ENCODE results near the gene SMYD4.
A peak's percentile ranks its signal among the peaks of the same experiment; 100 is the strongest.
"Not testable (repeated sequence)": the region's sequence is repeated elsewhere in the genome, so short reads cannot be mapped to it uniquely, and the experiment has no call there.

Gene SMYD4

DNA sequence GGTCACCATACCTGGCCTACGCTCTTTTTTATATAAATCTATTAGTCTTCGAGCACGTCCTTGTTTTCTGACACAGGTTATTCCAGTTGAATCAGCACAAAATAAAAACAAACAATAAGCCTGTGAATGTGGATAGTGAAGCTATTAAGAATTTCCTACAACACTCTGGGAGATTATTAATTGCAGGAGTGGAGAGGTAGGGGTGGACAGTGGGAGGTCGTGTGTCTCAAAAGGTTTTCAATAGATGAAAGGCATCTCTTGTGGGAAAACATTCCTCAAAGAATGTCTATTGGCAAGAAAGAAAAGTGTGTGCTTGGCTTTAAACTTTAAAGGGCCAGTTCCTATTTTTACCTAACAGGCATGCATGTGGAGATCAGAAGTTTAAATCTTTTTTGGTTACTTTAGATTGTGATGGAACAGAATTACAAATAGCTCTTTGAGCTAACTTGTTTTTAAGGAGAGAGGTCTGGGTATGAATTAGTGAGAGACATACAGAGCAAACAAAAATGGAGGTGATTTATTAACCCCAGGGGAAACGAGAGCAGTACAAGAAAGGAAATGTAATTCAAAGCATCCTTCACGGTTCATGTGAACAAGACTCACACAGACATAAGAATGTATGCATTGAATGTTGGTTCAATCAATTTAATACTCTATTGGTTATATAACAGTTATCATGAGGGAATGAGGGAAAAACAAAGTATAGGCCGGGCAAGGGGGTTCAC is 9.0 kb downstream of the SMYD4 start:
- DNase-seq (ENCODE audit: low spot score): no peak

DNA sequence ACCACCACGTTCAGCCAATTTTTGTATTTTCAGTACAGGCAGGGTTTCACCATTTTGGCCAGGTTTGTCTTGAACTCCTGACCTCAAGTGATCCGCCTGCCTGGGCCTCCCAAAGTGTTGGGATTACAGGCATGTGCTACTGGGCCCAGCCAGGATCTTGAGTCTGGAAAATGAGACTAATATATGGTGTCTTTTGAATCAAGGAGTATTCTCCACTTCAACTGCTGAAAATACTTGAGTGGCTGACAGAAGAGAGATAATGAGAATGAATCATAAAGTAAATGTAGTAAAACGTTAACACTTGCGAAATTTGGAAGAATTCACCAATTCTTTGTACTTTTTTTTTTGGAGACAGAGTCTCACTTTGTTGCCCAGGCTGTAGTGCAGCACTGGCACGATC is 16.6 kb downstream of the SMYD4 start:
- no peak for DNase-seq (ENCODE audit: low spot score)

DNA sequence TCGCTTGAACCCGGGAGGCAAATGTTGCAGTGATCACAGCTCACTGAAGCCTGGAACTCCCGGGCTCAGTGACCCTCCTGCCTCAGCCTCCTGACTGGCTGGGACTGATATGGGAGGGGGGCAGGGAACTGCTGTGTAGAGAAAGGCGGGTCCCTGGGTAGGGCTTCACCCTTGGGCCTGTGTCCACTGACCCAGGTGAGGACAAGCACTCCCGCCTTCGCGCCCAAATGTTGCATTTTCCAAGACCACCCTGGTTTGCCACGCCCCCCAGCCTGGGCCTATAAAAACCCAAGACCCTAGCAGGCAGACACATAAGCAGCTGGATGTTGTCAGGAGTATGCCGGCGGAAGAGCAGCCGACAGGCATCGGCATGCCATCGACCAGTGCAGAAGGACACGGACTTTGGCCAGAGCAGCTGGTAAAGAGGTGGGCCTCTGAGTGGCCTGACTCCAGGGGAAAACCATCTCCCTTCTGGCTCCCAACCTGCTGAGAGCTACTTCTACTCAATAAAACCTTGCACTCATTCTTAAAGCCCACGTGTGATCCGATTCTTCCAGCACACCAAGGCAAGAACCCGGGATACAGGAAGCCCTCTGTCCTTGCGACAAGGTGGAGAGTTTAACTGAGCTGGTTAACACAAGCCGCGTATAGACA is 19.1 kb downstream of the SMYD4 start:
- DNase-seq (ENCODE audit: low spot score): no peak

DNA sequence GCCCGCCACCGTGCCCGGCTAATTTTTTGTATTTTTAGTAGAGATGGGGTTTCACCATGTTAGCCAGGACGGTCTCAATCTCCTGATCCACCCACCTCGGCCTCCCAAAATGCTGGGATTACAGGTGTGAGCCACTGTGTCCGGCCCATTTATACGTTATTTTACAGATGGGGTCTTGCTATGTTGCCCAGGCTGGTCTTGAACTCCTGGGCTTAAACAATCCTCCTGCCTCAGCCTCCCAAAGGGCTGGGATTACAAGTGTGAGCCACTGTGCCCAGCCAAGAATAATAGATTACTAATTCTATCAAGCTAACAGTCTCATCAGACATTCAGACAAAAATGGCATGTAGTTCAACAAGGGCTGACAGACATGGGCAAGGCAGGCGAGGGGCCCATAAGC is 19.9 kb downstream of the SMYD4 start:
- not testable (repeated sequence) for DNase-seq (ENCODE audit: low spot score)

DNA sequence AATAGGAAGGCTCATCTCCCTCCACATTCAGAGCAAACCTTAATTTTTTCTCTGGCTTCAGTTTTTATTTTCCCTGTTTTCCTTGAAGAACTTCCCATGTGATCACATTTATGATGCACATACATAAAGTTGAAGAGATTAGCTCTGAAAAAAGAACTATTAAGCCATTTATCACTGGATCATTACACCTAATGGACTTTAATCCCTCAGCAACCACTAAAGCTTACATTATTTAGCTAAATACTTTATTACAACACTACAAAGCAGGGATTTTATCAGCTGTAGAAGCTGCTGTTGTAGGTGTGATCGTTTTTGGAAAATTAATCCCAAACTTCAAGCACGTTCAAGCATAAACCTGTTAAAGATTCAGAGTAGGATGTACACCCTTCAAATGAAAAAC is 21.1 kb downstream of the SMYD4 start:
- DNase-seq (ENCODE audit: low spot score): no peak

DNA sequence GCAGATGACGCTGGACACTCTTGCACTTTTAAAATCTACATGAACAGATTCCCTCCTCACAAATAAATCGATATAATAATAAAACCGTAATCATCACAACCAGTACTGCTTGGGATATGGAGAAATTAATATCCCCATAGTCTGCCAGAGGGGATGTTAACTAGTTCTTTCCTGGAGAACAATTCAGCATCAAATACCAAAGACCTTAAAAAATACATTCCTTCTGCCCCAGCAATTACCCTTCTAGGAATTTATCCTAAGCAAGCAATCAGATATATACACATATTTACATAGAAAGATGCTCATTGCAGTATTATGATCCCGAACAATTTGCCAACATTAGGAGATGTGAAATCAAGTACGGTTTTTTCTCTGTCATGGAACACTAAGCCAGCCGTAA is 21.8 kb downstream of the SMYD4 start:
- DNase-seq (ENCODE audit: low spot score): no peak

DNA sequence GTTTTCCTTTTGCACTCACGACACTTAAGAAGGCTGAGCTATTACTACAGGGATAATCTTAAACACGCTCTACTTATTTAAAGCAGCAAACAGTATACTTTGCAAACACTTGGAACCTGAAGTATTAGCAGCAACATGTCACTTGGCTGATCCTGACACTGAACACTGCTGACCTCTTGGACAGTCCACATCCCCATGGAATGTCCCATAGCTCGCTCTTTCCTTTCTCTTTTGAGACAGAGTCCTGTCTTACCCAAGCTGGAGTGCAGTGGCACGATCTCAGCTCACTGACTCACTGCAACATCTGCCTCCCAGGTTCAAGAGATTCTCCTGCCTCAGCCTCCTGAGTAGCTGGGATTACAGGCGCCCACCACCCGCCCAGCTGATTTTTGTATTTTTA is 26.4 kb downstream of the SMYD4 start:
- DNase-seq (ENCODE audit: low spot score): no peak

DNA sequence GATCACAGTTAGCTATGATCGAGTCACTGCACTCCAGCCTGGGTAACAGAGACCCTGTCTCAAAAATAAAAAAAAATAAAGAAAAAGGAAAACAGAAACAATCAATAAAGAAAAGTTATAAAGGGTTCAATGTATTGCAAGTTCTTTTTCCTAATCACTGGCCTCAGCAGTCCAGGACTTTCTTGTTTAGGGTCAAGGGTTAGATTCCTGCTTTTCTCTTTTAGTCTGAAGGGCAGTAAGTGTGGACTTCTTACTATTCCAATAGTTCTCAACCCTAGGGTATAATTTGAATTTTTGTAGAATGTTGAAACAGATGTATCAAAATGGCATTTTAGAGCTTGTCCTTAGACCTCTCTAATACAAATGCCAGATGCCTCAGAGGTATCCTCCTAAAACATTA is 27.3 kb downstream of the SMYD4 start:
- DNase-seq (ENCODE audit: low spot score): no peak

DNA sequence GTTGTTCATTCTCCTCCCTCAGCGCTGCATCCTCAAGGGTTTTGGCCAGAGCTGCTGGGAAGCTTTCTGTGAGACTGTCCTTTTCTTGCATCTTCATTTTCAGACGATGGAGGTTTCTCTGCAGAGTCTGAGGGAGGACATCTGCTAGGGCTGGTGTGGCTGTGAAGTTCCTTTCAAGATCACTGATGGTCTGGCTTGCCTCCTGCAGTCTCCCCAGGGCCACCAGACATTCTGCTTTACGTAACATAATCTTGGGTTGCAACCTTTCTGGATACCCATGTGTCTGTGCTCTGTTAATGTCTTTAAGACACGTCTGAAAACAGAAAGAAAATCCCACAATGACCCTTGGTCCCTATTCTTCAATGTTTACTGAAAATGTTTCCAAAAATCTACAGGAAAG is 29.0 kb downstream of the SMYD4 start:
- no peak for DNase-seq (ENCODE audit: low spot score)

DNA sequence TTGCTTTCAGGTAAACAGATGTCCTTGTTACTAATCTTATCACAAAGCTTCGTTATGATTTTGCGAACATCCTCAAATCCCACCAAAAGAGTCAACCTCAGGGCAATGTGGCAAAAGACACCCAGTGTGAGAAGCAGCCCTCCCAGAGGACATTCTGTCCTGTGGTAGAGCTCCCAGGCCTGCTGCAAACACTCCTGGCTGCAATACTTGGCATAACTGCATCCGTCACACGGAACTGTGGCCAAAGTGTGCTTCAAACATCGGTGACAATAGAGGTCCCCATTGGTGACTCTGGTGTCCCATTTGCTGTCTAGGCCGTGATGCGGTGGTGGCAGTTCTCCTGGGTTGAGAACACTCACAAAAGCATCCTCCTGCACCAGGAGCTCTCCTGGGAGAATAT is 29.5 kb downstream of the SMYD4 start:
- no peak for DNase-seq (ENCODE audit: low spot score)

DNA sequence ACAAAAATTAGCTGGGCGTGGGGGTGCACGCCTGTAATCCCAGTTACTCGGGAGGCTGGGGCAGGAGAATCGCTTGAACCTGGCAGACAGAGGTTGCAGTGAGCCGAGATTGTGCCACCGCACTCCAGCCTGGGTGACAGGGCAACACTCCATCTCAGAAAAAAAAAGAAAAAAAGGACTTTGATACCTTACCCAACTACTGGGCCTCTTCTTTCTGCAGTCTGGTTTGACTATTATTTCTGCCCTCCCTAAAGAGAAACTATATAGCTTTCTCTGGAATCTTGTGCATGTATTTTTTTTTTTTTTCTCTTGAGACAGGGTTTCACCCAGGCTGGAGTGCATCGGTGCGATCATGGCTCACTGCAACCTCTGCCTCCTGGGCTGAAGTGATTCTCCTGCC is 31.9 kb downstream of the SMYD4 start:
- not testable (repeated sequence) for DNase-seq (ENCODE audit: low spot score)

DNA sequence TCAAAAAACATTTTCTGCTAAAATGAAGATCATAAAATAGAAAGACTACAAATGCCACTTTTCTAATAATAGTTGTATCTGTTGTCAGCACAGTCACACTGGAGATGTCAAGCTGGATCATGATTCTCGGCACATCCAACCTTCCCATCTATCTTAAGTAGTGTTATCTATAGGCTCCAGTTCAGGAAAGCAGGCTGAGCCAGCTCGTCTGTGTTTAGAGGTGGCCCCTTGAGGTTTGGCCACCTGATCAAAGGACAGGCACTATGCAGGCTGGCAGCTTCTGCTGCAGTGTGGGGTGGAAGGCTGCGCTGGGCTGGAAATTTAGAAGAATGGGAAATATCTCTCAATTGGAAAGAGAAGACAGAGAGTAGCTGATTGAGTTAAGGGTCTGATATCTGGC is 32.4 kb downstream of the SMYD4 start:
- DNase-seq (ENCODE audit: low spot score): no peak

DNA sequence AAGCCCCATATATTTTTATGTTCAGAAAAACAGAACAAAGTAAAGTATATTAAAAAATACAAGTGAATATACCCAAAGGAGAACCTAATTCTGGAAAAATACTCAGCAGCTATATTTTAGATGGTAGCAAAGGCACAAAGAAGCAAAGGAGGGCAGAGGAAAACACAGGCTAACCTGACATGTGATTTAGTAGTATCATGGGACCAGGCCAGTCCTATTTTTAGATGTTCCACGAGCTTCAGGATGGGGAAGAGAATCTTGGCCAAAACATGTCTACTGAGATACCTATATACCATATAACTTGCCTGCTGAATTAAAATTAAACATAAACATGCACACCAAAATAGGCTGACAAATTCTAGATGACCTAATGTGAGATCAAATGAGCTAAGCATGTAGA is 32.9 kb downstream of the SMYD4 start:
- DNase-seq (ENCODE audit: low spot score): no peak

DNA sequence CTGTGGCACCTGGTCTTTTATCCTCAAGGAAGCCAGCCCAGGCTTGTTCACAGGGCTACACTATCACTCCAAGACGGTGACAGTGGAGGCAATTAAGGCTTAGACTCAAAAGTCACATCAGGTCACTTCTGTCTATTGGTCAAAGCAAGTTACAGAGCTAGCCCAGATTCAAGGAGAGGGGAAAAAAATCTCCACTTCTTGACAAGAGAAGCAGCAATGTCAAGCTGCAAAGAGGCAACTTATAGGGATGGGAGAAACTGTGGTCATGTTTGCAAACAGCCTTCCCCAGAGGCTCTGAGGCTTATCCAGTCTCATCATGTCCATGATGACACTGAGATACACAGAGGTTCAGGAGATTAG is 36.3 kb downstream of the SMYD4 start:
- no peak for DNase-seq (ENCODE audit: low spot score)

DNA sequence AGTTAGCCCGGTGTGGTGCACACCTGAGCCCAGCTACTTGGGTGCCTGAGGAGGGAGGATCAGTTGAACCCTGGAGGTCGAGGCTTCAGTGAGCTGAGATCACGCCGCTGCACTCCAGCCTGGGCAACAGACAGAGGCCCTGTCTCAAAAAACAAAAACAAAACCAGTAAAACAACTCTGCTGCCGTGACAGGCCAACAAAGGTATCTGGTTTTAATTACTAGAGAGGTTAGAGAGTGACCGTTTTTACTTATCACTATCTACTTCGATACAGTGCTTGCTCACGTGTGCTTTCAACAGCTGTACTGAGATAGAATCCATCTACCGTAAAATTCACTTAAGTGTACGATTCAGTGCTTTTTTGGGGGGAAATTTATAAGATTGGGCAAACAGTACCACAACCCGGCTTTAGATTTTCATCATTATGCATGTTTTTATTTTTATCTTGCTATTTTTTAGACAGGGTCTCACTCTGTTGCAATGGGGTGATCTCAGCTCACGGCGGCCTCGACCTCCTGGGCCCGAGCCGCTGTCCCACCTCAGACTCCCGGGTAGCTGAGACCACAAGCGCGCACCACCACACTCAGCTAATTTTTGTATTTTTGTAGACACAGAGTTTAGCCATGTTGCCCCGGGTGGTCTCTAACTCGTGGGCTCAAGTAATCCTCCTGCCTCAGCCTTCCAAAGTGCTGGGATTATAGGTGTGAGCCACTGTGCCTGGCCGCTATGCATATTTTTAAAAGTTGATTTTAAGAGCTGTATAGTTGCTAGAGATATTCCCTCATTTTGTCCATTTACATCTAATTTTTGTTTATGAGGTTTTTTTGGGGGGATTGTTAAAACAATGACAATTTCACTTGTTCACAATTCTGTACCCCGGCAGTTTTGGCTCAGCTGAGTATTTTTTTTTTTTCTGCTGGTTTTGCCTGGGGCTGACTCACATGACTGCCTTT is 36.9 kb downstream of the SMYD4 start:
- DNase-seq (ENCODE audit: low spot score): no peak

DNA sequence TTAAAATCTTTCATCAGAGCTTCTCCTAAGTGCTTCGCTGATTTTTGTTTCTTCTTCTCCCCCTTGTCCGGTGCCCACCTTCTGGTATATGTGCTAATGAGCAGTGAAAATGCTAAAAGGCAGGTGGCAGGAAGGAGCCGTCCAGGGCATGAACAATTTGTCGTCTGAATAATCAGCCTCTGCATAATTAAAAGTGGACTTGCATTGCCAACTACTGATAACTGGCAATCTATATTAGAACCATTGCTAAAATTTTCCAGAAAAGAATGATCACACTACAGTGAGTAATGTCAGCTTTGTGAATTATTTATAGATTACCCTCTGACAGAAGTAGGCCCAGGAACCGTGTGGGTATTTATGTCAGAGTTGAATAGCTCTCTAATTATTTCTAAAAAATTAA is 39.8 kb downstream of the SMYD4 start:
- DNase-seq (ENCODE audit: low spot score): no peak

DNA sequence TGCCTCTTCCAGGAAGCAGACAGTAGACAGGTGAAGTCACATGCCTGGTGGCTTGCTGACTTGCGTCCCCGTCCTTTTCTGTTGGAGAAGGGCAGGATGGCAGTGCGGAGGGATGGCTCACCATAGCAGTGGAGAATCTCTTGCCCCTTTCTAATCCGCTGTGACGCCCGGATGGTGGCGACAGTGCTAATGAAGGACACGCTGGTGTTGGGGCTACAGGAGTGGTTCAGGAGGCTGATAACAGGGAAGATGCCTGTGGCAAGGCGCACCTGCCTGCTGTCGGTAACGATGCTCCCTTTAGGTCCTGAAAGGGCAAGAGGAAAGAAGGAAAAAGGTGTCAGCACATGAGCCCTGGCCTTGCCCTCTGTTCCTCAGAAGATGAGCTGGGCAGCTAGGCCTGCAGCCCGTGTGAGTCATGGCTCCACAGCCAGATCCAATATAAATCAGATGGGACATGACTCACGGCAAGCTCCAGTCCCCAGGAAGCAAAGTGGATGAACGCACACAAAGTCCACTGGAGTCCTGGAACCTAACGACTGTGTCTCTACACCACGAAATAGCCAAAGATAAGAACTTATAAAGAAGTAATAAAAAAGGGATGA is 42.3 kb downstream of the SMYD4 start:
- DNase-seq (ENCODE audit: low spot score): no peak

DNA sequence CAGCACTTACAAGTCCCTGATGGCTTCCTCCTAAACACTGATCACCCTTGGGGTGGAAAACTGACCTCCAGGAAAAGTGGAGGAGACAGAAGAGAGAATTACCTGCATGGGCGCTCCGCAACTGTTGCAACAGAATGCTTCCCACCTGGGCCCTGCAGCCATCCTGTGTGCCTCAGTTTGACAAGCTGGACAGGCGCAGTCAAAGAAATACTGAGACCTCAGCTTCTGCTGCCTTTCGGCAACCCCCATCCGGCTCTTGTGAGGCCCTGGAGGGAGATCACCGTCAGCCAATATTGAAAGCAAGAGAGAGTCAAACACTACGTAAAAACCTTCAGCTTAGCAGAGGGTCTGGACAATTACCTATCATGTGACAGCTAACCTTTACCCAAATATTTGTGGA is 43.0 kb downstream of the SMYD4 start:
- no peak for DNase-seq (ENCODE audit: low spot score)

DNA sequence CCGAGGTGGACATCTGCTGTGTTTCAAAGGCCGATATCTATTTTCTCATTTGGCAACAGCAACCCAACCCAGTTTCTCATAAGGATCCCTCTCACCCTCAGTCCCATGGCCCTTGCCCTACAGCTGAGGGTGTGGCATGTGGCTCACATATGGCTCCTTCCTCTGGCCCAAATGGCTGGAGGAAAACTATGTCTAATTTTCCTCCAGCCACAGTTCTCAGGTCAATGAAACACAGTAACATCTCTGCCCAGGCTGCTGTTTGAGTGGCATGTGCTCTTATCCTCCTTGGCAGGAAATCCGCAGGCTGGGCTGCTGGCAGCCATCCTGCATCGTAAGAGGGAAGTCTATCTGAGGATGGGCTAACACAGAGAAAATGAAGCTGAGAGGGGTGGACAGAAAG is 43.8 kb downstream of the SMYD4 start:
- no peak for DNase-seq (ENCODE audit: low spot score)

DNA sequence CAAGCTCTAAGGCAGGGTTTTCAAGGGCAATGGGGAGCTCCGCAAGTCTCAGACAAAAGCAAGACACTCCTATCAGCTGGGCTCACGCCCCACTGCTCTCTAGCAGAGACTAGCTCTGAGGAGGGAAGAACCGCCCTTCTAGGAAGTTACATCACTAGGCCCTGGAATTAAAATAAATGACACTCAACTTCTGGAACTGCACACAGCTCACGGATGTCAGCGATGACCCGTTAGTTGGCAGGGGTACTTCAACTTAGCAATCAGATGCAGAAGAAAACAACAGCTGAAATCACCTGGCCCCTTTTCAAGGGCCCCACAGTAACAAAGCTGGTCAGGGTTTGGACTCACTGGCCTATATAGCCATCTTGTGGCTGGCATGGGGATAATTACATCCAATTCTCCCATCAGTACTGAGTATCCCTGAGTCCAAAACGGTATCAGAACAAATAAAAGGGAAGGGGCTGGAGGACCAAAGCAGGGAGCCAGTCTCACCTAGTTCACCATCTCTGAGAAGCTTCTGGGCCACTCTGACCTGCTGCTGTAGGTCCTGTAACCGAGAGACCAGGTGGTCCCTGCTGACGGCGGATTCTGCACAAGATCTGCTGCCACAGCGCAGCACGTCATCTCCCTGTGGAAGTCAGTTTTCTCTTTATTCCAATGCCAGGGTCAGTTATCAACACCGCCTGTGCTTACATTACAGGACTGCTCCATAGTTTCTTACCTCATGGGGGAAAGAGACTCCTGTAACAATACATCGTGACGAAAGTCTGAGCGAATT is 45.7 kb downstream of the SMYD4 start:
- peak; percentile 86 for DNase-seq (ENCODE audit: low spot score)

DNA sequence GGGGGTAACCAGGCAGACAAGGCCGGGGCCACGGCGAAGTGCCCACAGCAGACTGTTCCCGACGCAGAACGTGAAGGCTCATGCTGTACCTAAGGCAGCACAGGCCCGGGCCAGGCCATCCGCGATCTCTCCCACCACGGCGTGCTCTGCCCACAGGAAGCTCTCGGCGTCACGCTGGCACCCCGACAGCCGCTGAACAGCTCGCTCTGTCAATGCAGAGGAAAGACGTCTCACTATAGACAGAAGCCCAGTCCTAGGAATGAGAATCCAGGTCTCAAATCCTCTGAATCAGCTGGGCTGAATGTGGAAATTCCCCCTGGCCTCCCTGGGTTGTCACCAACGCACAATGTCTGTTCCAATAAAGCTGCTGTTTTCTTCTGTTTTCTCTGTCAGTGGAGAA is 46.4 kb downstream of the SMYD4 start:
- DNase-seq (ENCODE audit: low spot score): no peak

DNA sequence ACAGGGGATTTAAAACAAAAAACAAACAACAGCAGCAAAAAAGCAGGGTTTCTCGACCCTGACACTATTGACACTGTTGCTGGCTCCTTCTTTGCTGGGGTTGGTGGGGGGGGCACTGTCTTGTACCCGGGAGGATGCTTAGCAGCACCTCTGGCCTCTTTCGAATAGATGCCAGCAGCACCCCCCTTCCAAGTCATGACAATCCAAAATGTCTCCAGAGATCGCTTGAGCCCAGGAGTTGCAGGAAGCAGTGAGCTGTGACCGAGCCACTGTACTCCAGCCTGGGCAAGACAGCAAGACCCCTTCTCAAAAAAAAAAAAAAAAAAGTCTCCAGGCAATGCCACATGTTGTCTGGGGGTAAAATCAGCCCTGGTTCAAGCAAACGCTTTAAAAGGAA is 47.5 kb downstream of the SMYD4 start:
- no peak for DNase-seq (ENCODE audit: low spot score)
